Hypothalamus (tissue), 51 donors: ENCODE data around the gene FRMPD4.
A peak's percentile ranks its signal among the peaks of the same experiment; 100 is the strongest.

Experiments
- DNase-seq, 51 donors: peaks; one replicate each; lab custom pipeline; 2025; lab: John Stamatoyannopoulos, UW

The FRMPD4 gene

GRCh38 chrX:12711435-12712040 lies 573.3 kb downstream of the FRMPD4 start:
- no peak for DNase-seq

DNA sequence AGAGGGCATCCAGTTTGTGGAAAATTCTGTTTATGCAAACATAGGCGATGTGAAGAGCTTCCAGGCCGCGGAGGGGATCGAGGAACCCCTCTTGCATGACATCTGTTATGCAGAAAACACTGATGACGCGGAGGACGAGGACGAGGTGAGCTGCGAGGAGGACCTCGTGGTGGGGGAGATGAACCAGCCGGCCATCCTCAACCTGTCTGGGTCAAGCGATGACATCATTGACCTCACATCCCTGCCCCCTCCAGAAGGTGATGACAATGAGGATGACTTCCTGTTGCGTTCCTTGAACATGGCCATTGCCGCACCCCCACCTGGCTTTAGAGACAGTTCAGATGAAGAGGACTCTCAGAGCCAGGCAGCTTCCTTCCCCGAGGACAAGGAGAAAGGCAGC lies 578.3 kb downstream of the FRMPD4 start:
- no peak for DNase-seq

DNA sequence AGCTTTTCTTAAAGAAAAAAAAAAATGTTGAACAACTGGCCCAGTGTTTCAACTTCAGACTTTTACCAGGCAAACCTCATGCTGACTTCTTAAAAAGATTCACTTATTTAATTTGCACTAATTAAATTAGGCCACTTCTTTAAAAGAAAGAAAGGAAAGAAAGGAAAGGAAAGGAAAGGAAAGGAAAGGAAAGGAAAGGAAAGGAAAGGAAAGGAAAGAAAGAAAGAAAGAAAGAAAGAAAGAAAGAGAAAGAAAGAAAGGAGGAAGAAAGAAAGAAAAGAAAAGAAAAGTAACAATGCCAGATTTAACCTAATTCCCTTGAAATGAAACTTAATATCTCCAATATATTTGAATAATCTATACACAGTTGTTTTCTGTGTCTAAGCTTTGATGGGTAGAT lies 581.6 kb downstream of the FRMPD4 start:
- DNase-seq = no peak

DNA sequence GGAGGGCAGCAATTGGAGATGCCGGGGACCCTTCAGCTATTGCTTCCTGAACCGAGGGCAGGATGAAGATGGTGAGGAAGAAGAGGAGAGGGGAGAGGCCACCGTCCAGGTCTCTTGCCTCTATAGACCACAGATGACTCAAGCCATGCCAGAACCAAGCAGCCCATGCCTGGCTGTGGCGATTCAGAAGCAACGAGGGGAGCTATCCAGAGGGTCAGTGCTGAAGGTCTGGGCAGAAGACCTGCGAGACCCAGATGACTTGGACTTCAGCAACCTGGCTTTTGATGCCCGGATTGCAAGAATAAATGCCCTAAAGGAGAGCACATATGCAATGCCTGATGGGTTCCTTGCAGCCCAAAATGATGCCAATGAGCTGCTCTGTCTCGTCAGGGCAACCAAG lies 582.8 kb downstream of the FRMPD4 start:
- no peak for DNase-seq

DNA sequence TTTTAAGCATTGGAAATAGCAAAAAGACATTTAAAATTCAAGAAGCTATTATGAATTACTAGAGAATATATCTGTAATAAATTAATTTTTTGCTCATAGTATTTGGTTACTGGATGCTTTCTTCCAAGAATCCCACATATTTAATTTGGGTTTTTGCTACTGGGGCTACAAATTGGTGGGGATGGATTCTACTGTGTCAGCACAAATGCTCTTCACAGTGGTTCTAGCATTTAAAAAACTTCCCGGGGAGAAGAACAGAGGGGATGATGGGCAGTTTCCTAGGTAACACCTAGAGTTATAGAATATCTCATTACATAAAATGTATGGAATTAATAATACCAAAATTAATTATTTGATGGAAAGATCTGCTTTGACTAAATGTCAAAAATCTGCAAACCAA lies 584.0 kb downstream of the FRMPD4 start:
- no peak for DNase-seq

GRCh38 chrX:12741416-12741815 lies 603.1 kb downstream of the FRMPD4 start:
- DNase-seq = no peak

GRCh38 chrX:12747433-12747832 lies 609.2 kb downstream of the FRMPD4 start:
- DNase-seq = no peak

GRCh38 chrX:12751887-12752286 lies 613.6 kb downstream of the FRMPD4 start:
- no peak for DNase-seq

DNA sequence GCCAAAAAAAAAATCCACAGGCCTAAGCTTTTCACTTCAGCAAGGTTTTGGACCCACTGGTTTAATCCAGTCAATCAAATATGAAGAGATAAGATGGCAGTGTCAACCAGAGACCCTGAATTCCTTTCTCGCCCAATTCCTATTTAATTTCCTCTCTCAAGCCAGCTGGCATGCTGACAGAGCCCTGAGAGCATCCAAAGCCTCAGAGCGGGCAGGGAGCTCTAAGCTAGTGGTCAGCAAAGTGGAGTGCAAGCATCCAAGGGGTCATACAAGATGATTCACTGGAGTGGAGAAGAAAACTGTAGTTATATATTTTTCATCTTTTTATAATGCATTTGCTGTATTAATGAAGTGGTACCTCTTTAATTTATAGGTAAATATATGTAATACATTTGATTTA lies 615.1 kb downstream of the FRMPD4 start:
- no peak for DNase-seq

DNA sequence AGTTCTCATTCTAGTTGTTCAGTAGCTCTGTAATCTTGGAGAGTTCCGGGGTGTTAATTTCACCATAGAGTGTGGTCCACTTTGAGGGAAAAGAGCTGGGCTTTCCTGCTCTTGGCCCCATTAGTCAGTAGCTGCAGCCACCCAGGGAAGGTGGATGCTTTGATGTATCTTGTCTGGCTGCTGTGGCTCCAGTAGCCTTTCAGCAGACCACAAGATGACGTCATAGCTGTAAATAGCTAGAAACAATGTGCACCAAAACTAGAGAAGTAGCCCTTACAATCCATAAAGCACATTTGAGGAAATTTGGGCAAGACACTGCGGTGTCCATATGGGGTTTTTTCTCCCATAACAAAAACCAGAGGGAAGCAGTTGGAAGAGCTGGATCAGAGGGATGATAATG lies 620.0 kb downstream of the FRMPD4 start:
- DNase-seq = no peak

- no peak for DNase-seq
Observed at GRCh38 chrX:12767856-12768255, 629.6 kb downstream of the FRMPD4 start.

- DNase-seq = no peak
Observed at GRCh38 chrX:12768491-12768890, 630.2 kb downstream of the FRMPD4 start.

DNA sequence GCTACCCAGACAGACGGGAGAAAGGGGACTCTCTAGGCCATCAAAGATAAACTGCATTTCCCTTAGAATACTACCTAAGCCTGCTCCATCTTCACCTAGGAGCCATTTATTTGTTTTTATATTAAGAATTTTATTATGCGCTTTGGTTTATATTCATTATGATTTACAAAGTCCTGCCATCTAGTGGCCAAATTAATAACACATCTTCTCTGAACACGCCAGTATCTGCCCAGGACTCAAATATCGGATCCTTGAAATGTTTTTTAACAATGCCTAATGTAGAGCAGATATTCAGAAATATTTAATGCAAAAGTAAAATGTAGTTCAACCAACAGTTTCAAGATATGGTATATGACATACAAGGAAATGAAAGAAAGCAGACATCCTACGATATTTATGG lies 632.2 kb downstream of the FRMPD4 start:
- DNase-seq = peak in 1 of 51 donors; percentile 9

- DNase-seq = peak in 13 of 51 donors; percentile 0 to 32 (median 0)
Observed at GRCh38 chrX:12771445-12772069, 633.3 kb downstream of the FRMPD4 start.
